ENCODE results near the gene ROCK1.
"Not testable (repeated sequence)": the region's sequence is repeated elsewhere in the genome, so short reads cannot be mapped to it uniquely, and the experiment has no call there.

ROCK1 gene

GRCh38 chr18:21056545-21056944, 55.1 kb downstream of the ROCK1 start:
- in situ Hi-C loops (cut with HindIII; ENCODE audit: low sequenced_read_pairs) = no loop called here

- in situ Hi-C loops (cut with HindIII; ENCODE audit: low sequenced_read_pairs) = no loop called here
These were observed 57.3 kb downstream of the ROCK1 start for GRCh38 chr18:21054252-21054821.

GRCh38 chr18:21053127-21053526, 58.5 kb downstream of the ROCK1 start:
- in situ Hi-C loops (cut with HindIII; ENCODE audit: low sequenced_read_pairs) = no loop called here

GRCh38 chr18:21052385-21052784, 59.2 kb downstream of the ROCK1 start:
- in situ Hi-C loops (cut with HindIII; ENCODE audit: low sequenced_read_pairs) = no loop called here

GRCh38 chr18:21051620-21052019, 60.0 kb downstream of the ROCK1 start:
- in situ Hi-C loops (cut with HindIII; ENCODE audit: low sequenced_read_pairs) = no loop called here

GRCh38 chr18:21049306-21049705, 62.3 kb downstream of the ROCK1 start:
- in situ Hi-C loops (cut with HindIII; ENCODE audit: low sequenced_read_pairs) = no loop called here

GRCh38 chr18:21047126-21047525, 64.5 kb downstream of the ROCK1 start:
- in situ Hi-C loops (cut with HindIII; ENCODE audit: low sequenced_read_pairs) = no loop called here

- in situ Hi-C loops (cut with HindIII; ENCODE audit: low sequenced_read_pairs) = no loop called here
These were observed 71.1 kb downstream of the ROCK1 start for GRCh38 chr18:21040466-21040865.

GRCh38 chr18:21038201-21038600, 73.4 kb downstream of the ROCK1 start:
- in situ Hi-C loops (cut with HindIII; ENCODE audit: low sequenced_read_pairs) = no loop called here

GRCh38 chr18:21031845-21032244, 79.8 kb downstream of the ROCK1 start:
- in situ Hi-C loops (cut with HindIII; ENCODE audit: low sequenced_read_pairs) = no loop called here

GRCh38 chr18:21018257-21018656, 93.4 kb downstream of the ROCK1 start:
- in situ Hi-C loops (cut with HindIII; ENCODE audit: low sequenced_read_pairs) = not testable (repeated sequence)

GRCh38 chr18:21012308-21012707, 99.3 kb downstream of the ROCK1 start:
- in situ Hi-C loops (cut with HindIII; ENCODE audit: low sequenced_read_pairs) = no loop called here

GRCh38 chr18:21004726-21005125, 106.9 kb downstream of the ROCK1 start:
- in situ Hi-C loops (cut with HindIII; ENCODE audit: low sequenced_read_pairs) = no loop called here

- in situ Hi-C loops (cut with HindIII; ENCODE audit: low sequenced_read_pairs) = no loop called here
These were observed 110.9 kb downstream of the ROCK1 start for GRCh38 chr18:21000667-21001066.

- in situ Hi-C loops (cut with HindIII; ENCODE audit: low sequenced_read_pairs) = no loop called here
These were observed 114.2 kb downstream of the ROCK1 start for GRCh38 chr18:20997371-20997770.

- in situ Hi-C loops (cut with HindIII; ENCODE audit: low sequenced_read_pairs) = no loop called here
These were observed 115.2 kb downstream of the ROCK1 start for GRCh38 chr18:20996418-20996817.

GRCh38 chr18:20988726-20989125, 122.9 kb downstream of the ROCK1 start:
- in situ Hi-C loops (cut with HindIII; ENCODE audit: low sequenced_read_pairs) = no loop called here

GRCh38 chr18:20975077-20975476, 136.5 kb downstream of the ROCK1 start:
- in situ Hi-C loops (cut with HindIII; ENCODE audit: low sequenced_read_pairs) = no loop called here

- in situ Hi-C loops (cut with HindIII; ENCODE audit: low sequenced_read_pairs) = no loop called here
These were observed 139.7 kb downstream of the ROCK1 start for GRCh38 chr18:20971886-20972267.

- in situ Hi-C loops (cut with HindIII; ENCODE audit: low sequenced_read_pairs) = no loop called here
These were observed 144.8 kb downstream of the ROCK1 start for GRCh38 chr18:20966795-20967194.

- in situ Hi-C loops (cut with HindIII; ENCODE audit: low sequenced_read_pairs) = no loop called here
These were observed 148.6 kb downstream of the ROCK1 start for GRCh38 chr18:20963027-20963426.

- in situ Hi-C loops (cut with HindIII; ENCODE audit: low sequenced_read_pairs) = no loop called here
These were observed 150.9 kb downstream of the ROCK1 start for GRCh38 chr18:20960735-20961134.

GRCh38 chr18:20950827-20951226, 160.8 kb downstream of the ROCK1 start:
- in situ Hi-C loops (cut with HindIII; ENCODE audit: low sequenced_read_pairs) = not testable (repeated sequence)

Measured in DLD1 (cell line).